ENCODE results near the gene WDR43. TPM values are rescaled to one million over a fixed set of nuclear protein-coding genes. Genes with fewer than 3 reads are reported as not detected.

WDR43 gene
- polyA plus RNA-seq, 1 experiment = 32.8 TPM

DNA sequence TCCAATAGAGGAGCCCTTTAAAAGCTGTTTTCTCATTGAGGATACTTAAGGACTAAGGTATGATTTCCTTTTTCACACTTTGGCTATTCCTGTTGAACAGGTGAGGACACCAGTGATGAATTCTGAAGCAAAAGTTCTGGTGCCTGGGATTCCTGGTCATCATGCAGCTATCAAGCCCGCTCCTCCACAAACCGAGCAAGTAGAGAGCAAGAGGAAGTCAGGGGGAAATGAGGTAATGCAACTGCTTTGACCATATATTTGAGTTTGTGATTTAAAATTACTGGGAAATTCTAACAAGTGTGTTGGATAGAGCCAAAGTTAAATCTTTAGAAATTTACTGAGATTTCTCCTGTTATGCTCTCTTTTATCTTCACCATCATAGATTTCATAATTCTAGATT, 33.0 kb downstream of the WDR43 start:
- Histone ChIP-seq H3K4me3 (ENCODE audit: low read depth, low read length) (no peak overlapping the region), H3K27me3 (ENCODE audit: control insufficient read depth, insufficient read depth, low read length) (no peaks in the 10 kb centered on the region), H3K36me3 (ENCODE audit: control insufficient read depth, insufficient read depth, low read length) (peaks cover 11% of the 10 kb centered on the region)
- POLR2A ChIA-PET = no interaction called here
- DNase-seq (ENCODE audit: low read depth) = no peak
- no peak for TF ChIP-seq CTCF (IDR thresholded peaks at IDR 0.05; ENCODE audit: insufficient read depth, low read depth, low read length)
- CTCF ChIA-PET = interaction anchor here (1.3 to 2.9 kb wide), 2 partner anchors 9 kb away, joined by 6 read pairs; no protein-coding TSS in a partner anchor

DNA sequence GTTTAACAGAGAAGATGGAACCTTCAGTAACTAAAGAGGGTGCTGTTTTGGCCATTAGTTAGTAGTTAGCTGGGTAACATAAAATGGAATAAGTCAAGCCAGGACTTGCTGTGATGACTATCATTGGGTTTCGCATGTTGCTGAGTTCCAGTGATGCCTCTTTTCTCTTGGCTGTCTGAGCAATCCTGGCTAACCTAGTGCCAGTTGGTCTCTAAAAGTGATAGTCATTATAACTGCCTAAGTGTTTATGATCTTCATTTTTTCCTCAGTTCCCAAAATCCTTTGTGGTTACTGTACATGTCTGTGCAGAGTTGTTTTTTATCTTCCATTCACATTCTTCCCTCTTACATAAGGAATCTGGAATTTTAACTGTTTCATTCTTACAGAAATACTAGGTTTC, 33.4 kb downstream of the WDR43 start:
- no peak for TF ChIP-seq CTCF (IDR thresholded peaks at IDR 0.05; ENCODE audit: insufficient read depth, low read depth, low read length)
- ChIA-PET CTCF (interaction anchor here (1.3 to 2.9 kb wide), 2 partner anchors 9 kb away, joined by 6 read pairs; no protein-coding TSS in a partner anchor), POLR2A (no interaction called here)
- Histone ChIP-seq H3K27me3 (ENCODE audit: control insufficient read depth, insufficient read depth, low read length) (no peaks in the 10 kb centered on the region), H3K36me3 (ENCODE audit: control insufficient read depth, insufficient read depth, low read length) (peaks cover 10% of the 10 kb centered on the region; the same call in 1 of the 2 replicates), H3K4me3 (ENCODE audit: low read depth, low read length) (no peak overlapping the region)
- DNase-seq (ENCODE audit: low read depth) = no peak

GRCh38 chr2:28929581-28929980, 35.1 kb downstream of the WDR43 start:
- TF ChIP-seq CTCF (IDR thresholded peaks at IDR 0.05; ENCODE audit: insufficient read depth, low read depth, low read length) = no peak
- no peak overlapping the region for H3K4me3 ChIP-seq (ENCODE audit: low read depth, low read length)
- peaks cover 6% of the 10 kb centered on the region; the same call in 1 of the 2 replicates for H3K36me3 ChIP-seq (ENCODE audit: control insufficient read depth, insufficient read depth, low read length)
- POLR2A ChIA-PET = no interaction called here
- DNase-seq (ENCODE audit: low read depth) = no peak
- no peaks in the 10 kb centered on the region for H3K27me3 ChIP-seq (ENCODE audit: control insufficient read depth, insufficient read depth, low read length)
- CTCF ChIA-PET = interaction anchor here (2.9 kb wide), 1 partner anchor 7 kb away, joined by 6 read pairs; no protein-coding TSS in a partner anchor

DNA sequence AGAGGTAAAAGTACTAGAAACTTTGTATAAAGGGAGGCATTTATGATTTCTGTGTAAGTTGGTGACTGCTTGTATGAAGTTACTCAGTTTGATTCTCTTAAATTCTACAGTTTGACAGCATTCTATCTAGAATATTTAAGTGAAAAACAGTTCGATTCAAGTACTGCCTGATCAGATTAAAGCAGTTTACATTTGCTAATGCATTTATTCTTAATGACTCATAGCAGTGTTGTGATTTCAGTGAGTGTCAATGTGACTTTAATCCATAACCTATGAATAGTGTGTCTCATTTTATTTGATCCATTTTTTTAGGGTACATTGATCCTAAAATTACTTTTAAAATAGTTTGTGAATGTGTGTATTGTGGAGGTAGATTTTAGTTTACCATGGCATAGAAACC, 35.7 kb downstream of the WDR43 start:
- H3K36me3 ChIP-seq (ENCODE audit: control insufficient read depth, insufficient read depth, low read length) = peaks cover 3% of the 10 kb centered on the region; the same call in 1 of the 2 replicates

GRCh38 chr2:28934769-28935168, 40.3 kb downstream of the WDR43 start:
- no peak overlapping the region for H3K4me3 ChIP-seq (ENCODE audit: low read depth, low read length)
- peaks cover 3% of the 10 kb centered on the region for H3K36me3 ChIP-seq (ENCODE audit: control insufficient read depth, insufficient read depth, low read length)
- DNase-seq (ENCODE audit: low read depth) = no peak
- ChIA-PET POLR2A (no interaction called here), CTCF (no interaction called here)
- no peak for TF ChIP-seq CTCF (IDR thresholded peaks at IDR 0.05; ENCODE audit: insufficient read depth, low read depth, low read length)
- no peaks in the 10 kb centered on the region for H3K27me3 ChIP-seq (ENCODE audit: control insufficient read depth, insufficient read depth, low read length)

More for the DNA sequence above, 35.7 kb downstream of the WDR43 start:
- ChIA-PET CTCF (no interaction called here), POLR2A (no interaction called here)
- Histone ChIP-seq H3K27me3 (ENCODE audit: control insufficient read depth, insufficient read depth, low read length) (no peaks in the 10 kb centered on the region), H3K4me3 (ENCODE audit: low read depth, low read length) (no peak overlapping the region)
- TF ChIP-seq CTCF (IDR thresholded peaks at IDR 0.05; ENCODE audit: insufficient read depth, low read depth, low read length) = no peak
- no peak for DNase-seq (ENCODE audit: low read depth)

Data from BJ (cell line).